ENCODE results near the gene UBE4A. TPM values are rescaled to one million over a fixed set of nuclear protein-coding genes. Genes with fewer than 3 reads are reported as not detected.

The UBE4A gene
- total RNA-seq, 1 donor from 2014 or later = 27.3 TPM

GRCh38 chr11:118341261-118341660 is 18.1 kb upstream of the UBE4A start:
- TF ChIP-seq CTCF (conservative IDR thresholded peaks at IDR 0.05; ENCODE audit: low read depth, low read length) = no peak
- no peak overlapping the region for H3K4me3 ChIP-seq (ENCODE audit: low read depth, low read length)
- DNase-seq (ENCODE audit: low read depth) = no peak

- H3K4me3 ChIP-seq (ENCODE audit: low read depth, low read length) = no peak overlapping the region
- DNase-seq (ENCODE audit: low read depth) = no peak
- TF ChIP-seq CTCF (conservative IDR thresholded peaks at IDR 0.05; ENCODE audit: low read depth, low read length) = no peak
Measured at GRCh38 chr11:118341815-118342489, 17.4 kb upstream of the UBE4A start.

- no peak for TF ChIP-seq CTCF (conservative IDR thresholded peaks at IDR 0.05; ENCODE audit: low read depth, low read length)
- no peak within 1 kb of the TSS for H3K4me3 ChIP-seq (ENCODE audit: low read depth, low read length)
- DNase-seq (ENCODE audit: low read depth) = no peak
Measured at GRCh38 chr11:118342503-118343161, 16.8 kb upstream of the UBE4A start, which contains the start of gene CD3D. Gene CD3D (minus strand): TSS chr11:118342705. CDS start chr11:118342607, 98 bp downstream.

GRCh38 chr11:118343248-118343647 is 16.2 kb upstream of the UBE4A start:
- H3K4me3 ChIP-seq (ENCODE audit: low read depth, low read length) = no peak overlapping the region
- no peak for TF ChIP-seq CTCF (conservative IDR thresholded peaks at IDR 0.05; ENCODE audit: low read depth, low read length)
- no peak for DNase-seq (ENCODE audit: low read depth)

GRCh38 chr11:118343981-118344515 is 15.4 kb upstream of the UBE4A start, which contains the start of gene CD3G:
Gene CD3G (plus strand): TSS chr11:118344344. CDS start chr11:118344424, 80 bp downstream.
- TF ChIP-seq CTCF (conservative IDR thresholded peaks at IDR 0.05; ENCODE audit: low read depth, low read length) = no peak
- DNase-seq (ENCODE audit: low read depth) = no peak
- H3K4me3 ChIP-seq (ENCODE audit: low read depth, low read length) = no peak within 1 kb of the TSS

GRCh38 chr11:118349475-118349874 is 9.9 kb upstream of the UBE4A start:
- no peak overlapping the region for H3K4me3 ChIP-seq (ENCODE audit: low read depth, low read length)
- no peak for DNase-seq (ENCODE audit: low read depth)
- no peak for TF ChIP-seq CTCF (conservative IDR thresholded peaks at IDR 0.05; ENCODE audit: low read depth, low read length)
